PC-9 (cell line): Measurements from ENCODE around the gene UQCR11. TPM values are rescaled to one million over a fixed set of nuclear protein-coding genes. Genes with fewer than 3 reads are reported as not detected.

Source experiments
- BruUV-seq: library from RNA; stranded (reverse); fragments of 400-500 nt; replicated peaks from 2 replicates; lab custom pipeline; 2021; lab: Mats Ljungman, UMichigan
- CTCF ChIA-PET: fragments of 300-600 bp; sonication (Branson Sonifier 250); formaldehyde crosslinking; loops from one replicate; lab custom pipeline; 2022; ENCODE audit warnings: antibody characterized with exemption; lab: Charles Lee
- POLR2A ChIA-PET: fragments of 300-600 bp; sonication (Branson Sonifier 250); formaldehyde crosslinking; loops from one replicate; lab custom pipeline; 2022; ENCODE audit warnings: antibody characterized with exemption; ENCODE audit not compliant: unreplicated experiment; lab: Charles Lee
- DNase-seq, 2 experiments: peaks; one replicate each; pipeline versions ENCODE4 v3.0.0 to v3.0.0-alpha.2; 2015 to 2022; ENCODE audit warnings: mixed read lengths in 1 of 2
- H2AFZ ChIP-seq: fragments of 200-600 bp; sonication (generic); 2 replicates; pipeline ENCODE4 v1.8.1; 2017; ENCODE audit warnings: antibody characterized with exemption
- H3F3A ChIP-seq: fragments of 200-600 bp; sonication (generic); 2 replicates; pipeline ENCODE4 v1.8.1; 2017; ENCODE audit warnings: antibody characterized with exemption, mild to moderate bottlenecking, low read depth; ENCODE audit not compliant: insufficient read depth
- H3K27ac ChIP-seq: fragments of 200-600 bp; sonication (generic); 2 replicates; pipeline ENCODE4 v1.6.1; 2016; ENCODE audit warnings: mixed run types
- H3K27me3 ChIP-seq: fragments of 200-600 bp; sonication (generic); 2 replicates; pipeline ENCODE4 v1.6.1; 2016; ENCODE audit warnings: low read depth, mixed run types; ENCODE audit not compliant: insufficient read depth
- H3K36me3 ChIP-seq: fragments of 200-600 bp; sonication (generic); 2 replicates; pipeline ENCODE4 v1.6.1; 2016; ENCODE audit warnings: low read depth, mixed run types
- H3K4me1 ChIP-seq: fragments of 200-600 bp; sonication (generic); replicated peaks from 2 replicates; pipeline ENCODE4 v1.6.1; 2016; ENCODE audit warnings: mixed run types; ENCODE audit not compliant: insufficient read depth
- H3K4me2 ChIP-seq: fragments of 200-600 bp; sonication (generic); 2 replicates; pipeline ENCODE4 v1.6.1; 2017; ENCODE audit warnings: mixed run types
- H3K4me3 ChIP-seq: fragments of 200-600 bp; sonication (generic); 2 replicates; pipeline ENCODE4 v1.6.1; 2016; ENCODE audit warnings: mixed run types
- H3K79me2 ChIP-seq: fragments of 200-600 bp; sonication (generic); 2 replicates; pipeline ENCODE4 v1.6.1; 2017; ENCODE audit warnings: low read depth, mixed run types
- H3K9me2 ChIP-seq: fragments of 200-600 bp; sonication (generic); 2 replicates; pipeline ENCODE4 v1.8.1; 2017; ENCODE audit warnings: mild to moderate bottlenecking; ENCODE audit not compliant: insufficient read depth
- H3K9me3 ChIP-seq: fragments of 200-600 bp; sonication (generic); 2 replicates; pipeline ENCODE4 v1.8.1; 2016; ENCODE audit warnings: low read depth; ENCODE audit not compliant: insufficient read depth
- H4K20me1 ChIP-seq: fragments of 200-600 bp; sonication (generic); 2 replicates; pipeline ENCODE4 v1.8.1; 2017; ENCODE audit not compliant: insufficient read depth
- EZH2 ChIP-seq: fragments of 200-600 bp; sonication (generic); IDR thresholded peaks from 2 replicates; pipeline ENCODE4 v1.8.0; 2017; ENCODE audit warnings: antibody characterized with exemption, low read depth
- intact Hi-C: fragments of 100-400 bp; cut with micrococcal nuclease; formaldehyde crosslinking; loops from one replicate; pipeline ENCODE4 v1.10.0; 2022; ENCODE audit not compliant: unreplicated experiment
- total RNA-seq: library from RNA; stranded (reverse); gene quantifications from 2 replicates; pipeline ENCODE4 v1.2.3, GENCODE V29; 2021
- TF ChIP-seq, protein P1 (sequence below): fragments of 200-600 bp; sonication (generic); conservative IDR thresholded peaks from 2 replicates; pipeline ENCODE4 v1.6.1; 2017; ENCODE audit warnings: mixed run types, antibody characterized with exemption, mild to moderate bottlenecking, moderate library complexity

Gene UQCR11
- total RNA-seq, 1 experiment from 2014 or later, result 196 TPM

GRCh38 chr19:1585243-1585580 is 20.1 kb downstream of the UQCR11 start:
- no TSS peak for BruUV-seq
- Histone ChIP-seq H3K4me2 (no peak overlapping the region), H3F3A (peaks cover 29% of the 10 kb centered on the region; the same call in 1 of the 2 replicates), H3K27ac (no peak overlapping the region), H3K4me1 (peaks cover 14% of the 10 kb centered on the region), H3K79me2 (peaks cover 40% of the 10 kb centered on the region), H4K20me1 (peaks cover 7% of the 10 kb centered on the region), H3K36me3 (no peaks in the 10 kb centered on the region), H3K27me3 (no peaks in the 10 kb centered on the region), H3K9me2 (no peaks in the 10 kb centered on the region), H2AFZ (no peak overlapping the region), H3K4me3 (no peak overlapping the region), H3K9me3 (no peaks in the 10 kb centered on the region)
- TF ChIP-seq, protein P1, sequence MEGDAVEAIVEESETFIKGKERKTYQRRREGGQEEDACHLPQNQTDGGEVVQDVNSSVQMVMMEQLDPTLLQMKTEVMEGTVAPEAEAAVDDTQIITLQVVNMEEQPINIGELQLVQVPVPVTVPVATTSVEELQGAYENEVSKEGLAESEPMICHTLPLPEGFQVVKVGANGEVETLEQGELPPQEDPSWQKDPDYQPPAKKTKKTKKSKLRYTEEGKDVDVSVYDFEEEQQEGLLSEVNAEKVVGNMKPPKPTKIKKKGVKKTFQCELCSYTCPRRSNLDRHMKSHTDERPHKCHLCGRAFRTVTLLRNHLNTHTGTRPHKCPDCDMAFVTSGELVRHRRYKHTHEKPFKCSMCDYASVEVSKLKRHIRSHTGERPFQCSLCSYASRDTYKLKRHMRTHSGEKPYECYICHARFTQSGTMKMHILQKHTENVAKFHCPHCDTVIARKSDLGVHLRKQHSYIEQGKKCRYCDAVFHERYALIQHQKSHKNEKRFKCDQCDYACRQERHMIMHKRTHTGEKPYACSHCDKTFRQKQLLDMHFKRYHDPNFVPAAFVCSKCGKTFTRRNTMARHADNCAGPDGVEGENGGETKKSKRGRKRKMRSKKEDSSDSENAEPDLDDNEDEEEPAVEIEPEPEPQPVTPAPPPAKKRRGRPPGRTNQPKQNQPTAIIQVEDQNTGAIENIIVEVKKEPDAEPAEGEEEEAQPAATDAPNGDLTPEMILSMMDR, result no peak
- no peak for TF ChIP-seq EZH2
- ChIA-PET POLR2A (no interaction called here), CTCF (no interaction called here)
- DNase-seq, result no peak
- intact Hi-C loops, result no loop called here

DNA sequence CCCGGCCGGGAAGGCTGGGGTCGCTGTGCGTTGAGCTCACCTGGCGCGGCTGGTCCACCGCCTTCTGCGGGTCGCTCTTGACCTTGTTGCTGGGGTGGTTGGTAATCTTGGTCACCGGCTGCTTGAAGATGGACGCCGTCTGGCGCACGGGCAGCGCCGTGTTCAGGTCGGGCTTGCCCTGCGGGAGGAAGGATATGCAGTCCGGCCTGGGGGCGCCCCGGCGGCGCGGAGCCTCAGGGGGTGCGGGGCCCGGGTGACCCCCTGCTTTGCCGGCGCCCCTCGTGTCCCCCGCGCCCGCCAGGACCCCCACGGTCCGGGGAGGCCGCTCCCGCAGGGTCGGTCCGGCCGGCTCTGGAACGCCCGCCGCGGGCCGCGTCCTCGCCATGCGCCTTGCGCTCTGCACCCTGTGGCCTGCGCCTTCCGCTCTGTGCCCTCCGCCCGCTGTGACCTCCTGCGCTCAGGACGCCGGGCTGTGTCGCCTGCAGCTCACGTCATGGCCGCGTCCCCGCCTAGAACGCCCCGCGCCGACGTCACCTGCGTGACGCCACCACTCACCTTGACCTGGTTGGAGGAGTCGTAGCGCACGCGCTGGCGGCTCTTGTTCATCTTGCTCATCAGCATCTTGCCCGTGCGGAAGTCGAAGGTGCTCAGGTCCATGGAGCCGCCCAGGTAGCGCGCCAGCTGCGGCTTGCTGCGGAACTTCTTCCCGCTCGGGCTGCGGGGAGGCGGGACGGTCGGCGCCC is 20.6 kb downstream of the UQCR11 start:
- BruUV-seq, result no TSS peak
- POLR2A ChIA-PET, result no interaction called here
- intact Hi-C loops, result no loop called here

GRCh38 chr19:1582201-1582600 is 23.1 kb downstream of the UQCR11 start:
- BruUV-seq, result no TSS peak
- TF ChIP-seq, protein P1, result no peak
- TF ChIP-seq EZH2, result no peak

More for the DNA sequence above, 20.6 kb downstream of the UQCR11 start:
- Histone ChIP-seq H2AFZ (no peak overlapping the region), H3K4me1 (peaks cover 12% of the 10 kb centered on the region), H3K9me3 (no peaks in the 10 kb centered on the region), H3K4me2 (no peak overlapping the region), H3K27me3 (no peaks in the 10 kb centered on the region), H4K20me1 (peaks cover 2% of the 10 kb centered on the region), H3K4me3 (no peak overlapping the region), H3F3A (peaks cover 24% of the 10 kb centered on the region; the same call in 1 of the 2 replicates), H3K9me2 (no peaks in the 10 kb centered on the region), H3K27ac (no peak overlapping the region), H3K79me2 (peaks cover 34% of the 10 kb centered on the region), H3K36me3 (no peaks in the 10 kb centered on the region)
- DNase-seq, result no peak
- CTCF ChIA-PET, result no interaction called here
- TF ChIP-seq, protein P1, result no peak
- TF ChIP-seq EZH2, result no peak

More at GRCh38 chr19:1582201-1582600, 23.1 kb downstream of the UQCR11 start:
- intact Hi-C loops, result no loop called here
- peak; percentile 82 to 90 for DNase-seq
- Histone ChIP-seq H3K4me1 (peaks cover 12% of the 10 kb centered on the region), H2AFZ (no peak overlapping the region), H3K27ac (peak overlapping the region; percentile 37; the same call in 1 of the 2 replicates), H4K20me1 (no peaks in the 10 kb centered on the region), H3K9me2 (no peaks in the 10 kb centered on the region), H3K36me3 (no peaks in the 10 kb centered on the region), H3K9me3 (no peaks in the 10 kb centered on the region), H3K4me2 (no peak overlapping the region), H3K4me3 (no peak overlapping the region), H3F3A (peaks cover 3% of the 10 kb centered on the region; the same call in 1 of the 2 replicates), H3K27me3 (no peaks in the 10 kb centered on the region), H3K79me2 (peaks cover 16% of the 10 kb centered on the region)
- CTCF ChIA-PET, result interaction anchor here (0.6 to 0.7 kb wide), 2 partner anchors 29 to 36 kb away, joined by 3 to 6 read pairs; no protein-coding TSS in a partner anchor
- POLR2A ChIA-PET, result interaction anchor here (0.6 kb wide), 1 partner anchor 478 kb away, joined by 6 read pairs; no protein-coding TSS in a partner anchor
